ENCODE results near the gene CFAP57. TPM values are rescaled to one million over a fixed set of nuclear protein-coding genes. Genes with fewer than 3 reads are reported as not detected.

CFAP57 gene
- total RNA-seq, 2 donors from 2014 or later, result 0.66 TPM; not detected in 1

GRCh38 chr1:43292216-43292615 is 120.1 kb downstream of the CFAP57 start:
- no peaks in the 10 kb centered on the region for H3K9me3 ChIP-seq
- intact Hi-C loops (cut with DNase I), result no loop called here
- no peak overlapping the region for H3K9ac ChIP-seq (ENCODE audit: low read depth in 2 of 2, low read length in 2 of 2)
- DNase-seq, result no peak
- peaks cover 4% of the 10 kb centered on the region for H3K4me1 ChIP-seq
- TF ChIP-seq CTCF (IDR thresholded peaks at IDR 0.05), result no peak
- H3K36me3 ChIP-seq, result no peaks in the 10 kb centered on the region
- H3K4me3 ChIP-seq, result no peak overlapping the region
- H3K27ac ChIP-seq, result no peak overlapping the region
- H3K27me3 ChIP-seq, result no peaks in the 10 kb centered on the region

GRCh38 chr1:43292679-43293078 is 120.5 kb downstream of the CFAP57 start:
- TF ChIP-seq CTCF (IDR thresholded peaks at IDR 0.05), result no peak
- intact Hi-C loops (cut with DNase I), result no loop called here
- Histone ChIP-seq H3K27ac (no peak overlapping the region), H3K27me3 (no peaks in the 10 kb centered on the region), H3K36me3 (no peaks in the 10 kb centered on the region), H3K9me3 (no peaks in the 10 kb centered on the region), H3K9ac (ENCODE audit: low read depth in 2 of 2, low read length in 2 of 2) (no peak overlapping the region), H3K4me3 (no peak overlapping the region), H3K4me1 (peaks cover 4% of the 10 kb centered on the region)
- DNase-seq, result no peak

- no peak overlapping the region for H3K4me3 ChIP-seq
- no peaks in the 10 kb centered on the region for H3K36me3 ChIP-seq
- H3K27me3 ChIP-seq, result no peaks in the 10 kb centered on the region
- peaks cover 4% of the 10 kb centered on the region for H3K4me1 ChIP-seq
- H3K9ac ChIP-seq (ENCODE audit: low read depth in 2 of 2, low read length in 2 of 2), result no peak overlapping the region
- no peak for DNase-seq
- TF ChIP-seq CTCF (IDR thresholded peaks at IDR 0.05), result no peak
- intact Hi-C loops (cut with DNase I), result no loop called here
- no peaks in the 10 kb centered on the region for H3K9me3 ChIP-seq
- no peak overlapping the region for H3K27ac ChIP-seq
Observed at GRCh38 chr1:43293176-43293575, 121.0 kb downstream of the CFAP57 start.

- H3K27me3 ChIP-seq, result no peaks in the 10 kb centered on the region
- peaks cover 4% of the 10 kb centered on the region for H3K4me1 ChIP-seq
- peak; percentile 78 for DNase-seq
- no peak overlapping the region for H3K9ac ChIP-seq (ENCODE audit: low read depth in 2 of 2, low read length in 2 of 2)
- TF ChIP-seq CTCF (IDR thresholded peaks at IDR 0.05), result no peak
- peak overlapping the region; percentile 31 for H3K27ac ChIP-seq
- H3K4me3 ChIP-seq, result no peak overlapping the region
- H3K9me3 ChIP-seq, result no peaks in the 10 kb centered on the region
- intact Hi-C loops (cut with DNase I), result no loop called here
- H3K36me3 ChIP-seq, result no peaks in the 10 kb centered on the region
Observed at GRCh38 chr1:43293896-43294760, 122.0 kb downstream of the CFAP57 start.

- H3K9ac ChIP-seq (ENCODE audit: low read depth in 2 of 2, low read length in 2 of 2), result no peak overlapping the region
- TF ChIP-seq CTCF (IDR thresholded peaks at IDR 0.05), result no peak
- no peaks in the 10 kb centered on the region for H3K9me3 ChIP-seq
- no peak overlapping the region for H3K4me3 ChIP-seq
- DNase-seq, result no peak
- no peaks in the 10 kb centered on the region for H3K36me3 ChIP-seq
- no peaks in the 10 kb centered on the region for H3K27me3 ChIP-seq
- H3K4me1 ChIP-seq, result peaks cover 4% of the 10 kb centered on the region
- intact Hi-C loops (cut with DNase I), result no loop called here
- H3K27ac ChIP-seq, result peak overlapping the region; percentile 31
Observed at GRCh38 chr1:43294761-43295160, 122.6 kb downstream of the CFAP57 start.

Measured in colonic mucosa (tissue), 4 donors.